ENCODE data around the gene TMEM141.

GRCh38 chr9:136825295-136826187 lies 34.4 kb downstream of the TMEM141 start:
- TF ChIP-seq CTCF (IDR thresholded peaks at IDR 0.05): no peak
- TF ChIP-seq POLR2A (IDR thresholded peaks at IDR 0.05): no peak
- TF ChIP-seq EP300 (IDR thresholded peaks at IDR 0.05): no peak
